ENCODE measurements around the gene CPNE5. TPM values are rescaled to one million over a fixed set of nuclear protein-coding genes. Genes with fewer than 3 reads are reported as not detected.
A peak's percentile ranks its signal among the peaks of the same experiment; 100 is the strongest.

Gene CPNE5
- total and polyA plus RNA-seq, 8 donors = 1.2 to 15.9 (median 2.4) TPM; not detected in 1

- peaks cover 0 to 41% (median 25%) of the 10 kb centered on the region in 4 donors for H3K4me1 ChIP-seq
- 6 to 11% (median 9%) methylated on average over 5 to 8 of the region's 8 CpGs for WGBS, 5 donors
- TF ChIP-seq CTCF (IDR thresholded peaks at IDR 0.05) = peak in 5 of 7 experiments; percentile 87 to 99 (median 98)
- TF ChIP-seq POLR2A (IDR thresholded peaks at IDR 0.05) = no peak
- TF ChIP-seq POLR2AphosphoS5 (IDR thresholded peaks at IDR 0.05) = peak in 1 of 3 donors; percentile 81
- DNase-seq = peak; percentile 88 to 94
- H3K9me3 ChIP-seq = no peaks in the 10 kb centered on the region
- intact Hi-C loops (cut with DNase I; ENCODE audit: low total_unique reads) = loop anchor here (10.0 kb wide), 1 partner anchor 134 kb away; no protein-coding TSS in a partner anchor
- no peak overlapping the region for H3K27ac ChIP-seq
- no peaks in the 10 kb centered on the region for H3K27me3 ChIP-seq
- H3K36me3 ChIP-seq = no peaks in the 10 kb centered on the region
- H3K4me3 ChIP-seq = no peak overlapping the region
These were observed 80.0 kb downstream of the CPNE5 start for GRCh38 chr6:36759148-36759759.

GRCh38 chr6:36758516-36759147 is 80.6 kb downstream of the CPNE5 start:
- DNase-seq = peak in 1 of 2 donors; percentile 41
- no peak for TF ChIP-seq POLR2A (IDR thresholded peaks at IDR 0.05)
- H3K27me3 ChIP-seq = no peaks in the 10 kb centered on the region
- no peak overlapping the region for H3K4me3 ChIP-seq
- intact Hi-C loops (cut with DNase I; ENCODE audit: low total_unique reads) = loop anchor here (10.0 kb wide), 1 partner anchor 134 kb away; no protein-coding TSS in a partner anchor
- peaks cover 0 to 43% (median 25%) of the 10 kb centered on the region in 4 donors for H3K4me1 ChIP-seq
- no peaks in the 10 kb centered on the region for H3K9me3 ChIP-seq
- H3K27ac ChIP-seq = no peak overlapping the region
- no peaks in the 10 kb centered on the region for H3K36me3 ChIP-seq
- WGBS, 5 donors = 47 to 63% (median 48%) methylated on average over 15 of the region's 15 CpGs

- no peaks in the 10 kb centered on the region for H3K27me3 ChIP-seq
- peaks cover 0 to 47% (median 25%) of the 10 kb centered on the region in 4 donors for H3K4me1 ChIP-seq
- H3K4me3 ChIP-seq = no peak overlapping the region
- no peaks in the 10 kb centered on the region for H3K36me3 ChIP-seq
- intact Hi-C loops (cut with DNase I; ENCODE audit: low total_unique reads) = loop anchor here (10.0 kb wide), 1 partner anchor 133 kb away; no protein-coding TSS in a partner anchor
- WGBS, 5 donors = 79 to 91% (median 83%) methylated on average over 6 of the region's 6 CpGs
- no peak for DNase-seq
- peak overlapping the region in 1 of 5 donors; percentile 62 for H3K27ac ChIP-seq
- no peaks in the 10 kb centered on the region for H3K9me3 ChIP-seq
- no peak for TF ChIP-seq POLR2AphosphoS5 (IDR thresholded peaks at IDR 0.05)
- TF ChIP-seq POLR2A (IDR thresholded peaks at IDR 0.05) = no peak
These were observed 81.2 kb downstream of the CPNE5 start for GRCh38 chr6:36757943-36758508.

GRCh38 chr6:36757206-36757605 is 82.0 kb downstream of the CPNE5 start:
- H3K9me3 ChIP-seq = no peaks in the 10 kb centered on the region
- intact Hi-C loops (cut with DNase I; ENCODE audit: low total_unique reads) = loop anchor here (10.0 kb wide), 1 partner anchor 132 kb away; no protein-coding TSS in a partner anchor
- H3K27ac ChIP-seq = peak overlapping the region in 2 of 5 donors; percentile 49 to 62
- H3K4me1 ChIP-seq = peaks cover 0 to 56% (median 29%) of the 10 kb centered on the region in 4 donors
- WGBS, 5 donors = 52 to 65% (median 60%) methylated on average over 4 of the region's 4 CpGs
- no peaks in the 10 kb centered on the region for H3K27me3 ChIP-seq
- peak overlapping the region in 1 of 4 donors; percentile 22 for H3K4me3 ChIP-seq
- no peak for DNase-seq
- no peaks in the 10 kb centered on the region for H3K36me3 ChIP-seq
- no peak for TF ChIP-seq POLR2A (IDR thresholded peaks at IDR 0.05)
- no peak for TF ChIP-seq POLR2AphosphoS5 (IDR thresholded peaks at IDR 0.05)
- no peak for TF ChIP-seq CTCF (IDR thresholded peaks at IDR 0.05)

- Histone ChIP-seq H3K36me3 (no peaks in the 10 kb centered on the region), H3K4me3 (peak overlapping the region in 1 of 4 donors; percentile 22), H3K27ac (peak overlapping the region in 2 of 5 donors; percentile 49 to 62), H3K4me1 (peaks cover 0 to 60% (median 31%) of the 10 kb centered on the region in 4 donors), H3K9me3 (no peaks in the 10 kb centered on the region), H3K27me3 (no peaks in the 10 kb centered on the region)
- TF ChIP-seq CTCF (IDR thresholded peaks at IDR 0.05) = no peak
- no peak for TF ChIP-seq POLR2A (IDR thresholded peaks at IDR 0.05)
- no peak for TF ChIP-seq EP300 (IDR thresholded peaks at IDR 0.05)
- no peak for TF ChIP-seq POLR2AphosphoS5 (IDR thresholded peaks at IDR 0.05)
- intact Hi-C loops (cut with DNase I; ENCODE audit: low total_unique reads) = loop anchor here (10.0 kb wide), 1 partner anchor 132 kb away; no protein-coding TSS in a partner anchor
- no peak for DNase-seq
- WGBS, 5 donors = 72 to 86% (median 78%) methylated on average over 8 of the region's 8 CpGs
These were observed 82.5 kb downstream of the CPNE5 start for GRCh38 chr6:36756786-36757185.

All from stomach (tissue), 9 donors.